Measurements from ENCODE around the gene MUC21. TPM values are rescaled to one million over a fixed set of nuclear protein-coding genes. Genes with fewer than 3 reads are reported as not detected.
"Not testable (repeated sequence)": the region's sequence is repeated elsewhere in the genome, so short reads cannot be mapped to it uniquely, and the experiment has no call there.

Gene MUC21
- total RNA-seq, 1 experiment from 2014 or later, result not detected

DNA sequence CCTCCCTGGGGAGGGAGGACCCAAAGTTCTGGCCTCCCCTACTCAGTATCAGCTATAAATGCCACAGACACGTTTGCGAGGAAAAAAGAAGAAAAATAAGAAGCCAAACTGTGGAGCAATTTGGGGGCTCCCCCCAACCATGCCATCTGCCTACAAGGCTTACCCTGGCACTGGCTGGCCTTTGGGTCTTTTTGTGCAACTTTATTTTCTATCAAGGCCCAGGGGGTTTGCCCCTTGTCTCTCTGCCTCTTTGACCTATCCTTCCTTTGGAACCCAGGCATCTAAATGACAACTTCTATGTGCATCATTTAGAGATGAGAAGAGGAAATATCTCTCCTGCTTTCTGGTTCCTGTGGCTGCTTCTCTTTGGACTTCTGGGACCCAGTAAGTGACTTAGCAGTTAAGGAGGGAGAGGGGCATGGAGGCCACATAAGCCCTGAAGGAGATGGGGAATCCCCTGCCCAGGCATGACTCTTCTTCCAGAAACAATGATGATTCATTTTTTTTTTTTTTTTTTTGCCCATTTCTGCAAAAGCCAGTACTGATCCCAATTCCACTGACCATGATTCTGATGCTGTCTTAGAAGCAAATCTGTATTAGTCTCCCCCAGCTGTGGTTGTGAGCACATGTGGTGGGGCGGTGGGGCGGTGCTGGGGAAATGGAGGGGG, 27.0 kb downstream of the MUC21 start, which contains the start of gene MUC22:
Gene MUC22, plus strand, starts transcription at position 82 of the 668 bp plus-strand sequence. Its CDS starts 233 bp downstream, at position 315.
- POLR2A ChIA-PET, result no interaction called here
- no TSS peak for BruUV-seq (replicated peaks)
- intact Hi-C loops (cut with micrococcal nuclease; ENCODE audit: unreplicated experiment), result no loop called here

DNA sequence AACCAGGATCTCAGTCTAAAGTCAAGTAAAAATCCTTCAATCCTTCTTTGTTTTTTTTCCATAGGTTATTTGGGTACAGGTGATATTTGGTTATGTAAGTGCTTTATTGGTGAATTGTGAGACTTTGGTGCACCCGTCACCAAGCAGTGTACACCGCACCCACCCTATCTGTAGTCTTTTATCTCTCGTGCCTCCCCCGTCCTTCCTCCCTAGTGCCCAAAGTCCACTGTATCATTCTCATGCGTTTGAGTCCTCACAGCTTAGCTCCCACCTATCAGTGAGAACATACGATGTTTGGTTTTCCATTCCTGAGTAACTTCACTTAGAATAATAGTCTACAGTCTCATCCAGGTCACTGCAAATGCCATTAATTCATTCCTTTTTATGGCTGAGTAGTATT, 27.6 kb downstream of the MUC21 start:
- Mint-ChIP-seq H3K9me3 (ENCODE audit: unreplicated experiment) (peaks cover 22% of the 10 kb centered on the region), H3K4me3 (ENCODE audit: unreplicated experiment) (no peak overlapping the region), H3K4me1 (ENCODE audit: low read depth, unreplicated experiment) (peaks cover 19% of the 10 kb centered on the region), H3K27me3 (ENCODE audit: insufficient read depth, unreplicated experiment) (no peaks in the 10 kb centered on the region), H3K36me3 (ENCODE audit: insufficient read depth, unreplicated experiment) (no peaks in the 10 kb centered on the region), H3K27ac (ENCODE audit: unreplicated experiment) (no peak overlapping the region)
- Histone ChIP-seq H3K4me1 (peaks cover 12% of the 10 kb centered on the region), H3K4me3 (ENCODE audit: low read depth, low read length) (no peak overlapping the region), H3K36me3 (ENCODE audit: control insufficient read depth, insufficient read depth, low read length) (no peaks in the 10 kb centered on the region), H3K9me3 (no peaks in the 10 kb centered on the region; the same call in 1 of the 2 replicates), H3K27me3 (replicated peaks; ENCODE audit: control insufficient read depth, insufficient read depth, low read length) (no peaks in the 10 kb centered on the region)
- CTCF ChIA-PET, result no interaction called here
- no TSS peak for BruUV-seq (replicated peaks)
- no peak for DNase-seq
- intact Hi-C loops (cut with micrococcal nuclease; ENCODE audit: unreplicated experiment), result no loop called here
- POLR2A ChIA-PET, result no interaction called here
- TF ChIP-seq, protein P1, sequence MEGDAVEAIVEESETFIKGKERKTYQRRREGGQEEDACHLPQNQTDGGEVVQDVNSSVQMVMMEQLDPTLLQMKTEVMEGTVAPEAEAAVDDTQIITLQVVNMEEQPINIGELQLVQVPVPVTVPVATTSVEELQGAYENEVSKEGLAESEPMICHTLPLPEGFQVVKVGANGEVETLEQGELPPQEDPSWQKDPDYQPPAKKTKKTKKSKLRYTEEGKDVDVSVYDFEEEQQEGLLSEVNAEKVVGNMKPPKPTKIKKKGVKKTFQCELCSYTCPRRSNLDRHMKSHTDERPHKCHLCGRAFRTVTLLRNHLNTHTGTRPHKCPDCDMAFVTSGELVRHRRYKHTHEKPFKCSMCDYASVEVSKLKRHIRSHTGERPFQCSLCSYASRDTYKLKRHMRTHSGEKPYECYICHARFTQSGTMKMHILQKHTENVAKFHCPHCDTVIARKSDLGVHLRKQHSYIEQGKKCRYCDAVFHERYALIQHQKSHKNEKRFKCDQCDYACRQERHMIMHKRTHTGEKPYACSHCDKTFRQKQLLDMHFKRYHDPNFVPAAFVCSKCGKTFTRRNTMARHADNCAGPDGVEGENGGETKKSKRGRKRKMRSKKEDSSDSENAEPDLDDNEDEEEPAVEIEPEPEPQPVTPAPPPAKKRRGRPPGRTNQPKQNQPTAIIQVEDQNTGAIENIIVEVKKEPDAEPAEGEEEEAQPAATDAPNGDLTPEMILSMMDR (IDR thresholded peaks at IDR 0.05; ENCODE audit: insufficient read depth in 1 of 2, low read depth in 1 of 2, low read length in 1 of 2, severe bottlenecking in 1 of 2, unreplicated experiment in 1 of 2), result no peak

More for the DNA sequence above, 27.0 kb downstream of the MUC21 start, which contains the start of gene MUC22:
- Mint-ChIP-seq H3K9me3 (ENCODE audit: unreplicated experiment) (peaks cover 15% of the 10 kb centered on the region), H3K27me3 (ENCODE audit: insufficient read depth, unreplicated experiment) (no peaks in the 10 kb centered on the region), H3K27ac (ENCODE audit: unreplicated experiment) (no peak within 1 kb of the TSS), H3K36me3 (ENCODE audit: insufficient read depth, unreplicated experiment) (no peaks in the 10 kb centered on the region), H3K4me3 (ENCODE audit: unreplicated experiment) (no peak within 1 kb of the TSS), H3K4me1 (ENCODE audit: low read depth, unreplicated experiment) (peaks cover 19% of the 10 kb centered on the region)
- no peaks in the 10 kb centered on the region for H3K27me3 ChIP-seq (replicated peaks; ENCODE audit: control insufficient read depth, insufficient read depth, low read length)
- TF ChIP-seq, protein P1 (IDR thresholded peaks at IDR 0.05; ENCODE audit: insufficient read depth in 1 of 2, low read depth in 1 of 2, low read length in 1 of 2, severe bottlenecking in 1 of 2, unreplicated experiment in 1 of 2), result no peak
- H3K4me3 ChIP-seq (ENCODE audit: low read depth, low read length), result no peak within 1 kb of the TSS
- DNase-seq, result no peak
- CTCF ChIA-PET, result no interaction called here
- H3K4me1 ChIP-seq, result peaks cover 12% of the 10 kb centered on the region
- no peaks in the 10 kb centered on the region for H3K36me3 ChIP-seq (ENCODE audit: control insufficient read depth, insufficient read depth, low read length)
- H3K9me3 ChIP-seq, result no peaks in the 10 kb centered on the region; the same call in 1 of the 2 replicates

DNA sequence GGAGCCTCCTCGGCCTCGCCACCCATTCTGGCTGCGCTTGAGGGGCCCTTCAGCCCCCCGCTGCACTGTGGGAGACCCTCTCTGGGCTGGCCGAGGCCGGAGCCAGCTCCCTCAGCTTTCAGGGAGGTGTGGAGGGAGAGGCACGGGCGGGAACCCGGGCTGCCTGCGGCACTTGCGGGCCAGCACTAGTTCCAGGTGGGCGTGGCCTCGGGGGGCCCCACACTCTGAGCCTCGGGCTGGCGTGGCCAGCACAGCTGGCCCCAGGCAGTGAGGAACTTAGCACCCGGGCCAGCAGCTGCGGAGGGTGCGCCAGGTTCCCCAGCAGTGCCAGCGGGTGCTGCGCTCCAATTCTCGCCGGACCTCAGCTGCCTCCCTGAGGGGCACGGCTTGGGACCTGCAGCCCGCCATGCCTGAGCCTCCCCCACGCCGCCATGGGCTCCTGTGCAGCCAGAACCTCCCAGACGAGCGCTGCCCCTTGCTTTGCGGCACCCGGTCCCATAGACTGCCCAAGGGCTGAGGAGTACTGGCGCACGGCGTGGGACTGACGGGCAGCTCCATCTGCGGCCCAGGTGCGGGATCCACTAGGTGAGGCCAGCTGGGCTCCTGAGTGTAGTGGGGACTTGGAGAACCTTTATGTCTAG, 33.3 kb downstream of the MUC21 start:
- Mint-ChIP-seq H3K27me3 (ENCODE audit: insufficient read depth, unreplicated experiment) (no peaks in the 10 kb centered on the region), H3K9me3 (ENCODE audit: unreplicated experiment) (peaks cover 23% of the 10 kb centered on the region), H3K36me3 (ENCODE audit: insufficient read depth, unreplicated experiment) (no peaks in the 10 kb centered on the region), H3K4me1 (ENCODE audit: low read depth, unreplicated experiment) (no peaks in the 10 kb centered on the region), H3K4me3 (ENCODE audit: unreplicated experiment) (no peak overlapping the region), H3K27ac (ENCODE audit: unreplicated experiment) (no peak overlapping the region)
- TF ChIP-seq, protein P1 (IDR thresholded peaks at IDR 0.05; ENCODE audit: insufficient read depth in 1 of 2, low read depth in 1 of 2, low read length in 1 of 2, severe bottlenecking in 1 of 2, unreplicated experiment in 1 of 2), result no peak
- ChIA-PET POLR2A (no interaction called here), CTCF (no interaction called here)
- Histone ChIP-seq H3K4me3 (ENCODE audit: low read depth, low read length) (no peak overlapping the region), H3K27me3 (replicated peaks; ENCODE audit: control insufficient read depth, insufficient read depth, low read length) (no peaks in the 10 kb centered on the region), H3K4me1 (no peaks in the 10 kb centered on the region), H3K9me3 (no peaks in the 10 kb centered on the region; the same call in 1 of the 2 replicates), H3K36me3 (ENCODE audit: control insufficient read depth, insufficient read depth, low read length) (no peaks in the 10 kb centered on the region)
- no peak for DNase-seq
- no TSS peak for BruUV-seq (replicated peaks)
- intact Hi-C loops (cut with micrococcal nuclease; ENCODE audit: unreplicated experiment), result no loop called here

DNA sequence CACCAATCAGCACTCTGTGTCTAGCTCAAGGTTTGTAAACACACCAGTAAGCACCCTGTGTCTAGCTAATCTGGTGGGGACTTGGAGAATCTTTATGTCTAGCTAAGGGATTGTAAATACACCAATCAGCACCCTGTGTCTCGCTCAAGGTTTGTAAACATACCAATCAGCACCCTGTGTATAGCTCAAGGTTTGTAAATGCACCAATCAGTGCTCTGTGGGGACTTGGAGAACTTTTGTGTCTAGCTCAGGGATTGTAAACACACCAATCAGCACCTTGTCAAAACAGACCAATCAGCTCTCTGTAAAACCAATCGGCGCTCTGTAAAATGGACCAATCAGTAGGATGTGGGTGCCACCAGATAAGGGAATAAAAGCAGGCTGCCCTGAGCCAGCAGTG, 33.9 kb downstream of the MUC21 start:
- H3K9me3 ChIP-seq; H3K27me3 ChIP-seq (replicated peaks; ENCODE audit: control insufficient read depth, insufficient read depth, low read length); intact Hi-C loops (cut with micrococcal nuclease; ENCODE audit: unreplicated experiment); H3K4me1 ChIP-seq; H3K4me1 Mint-ChIP-seq (ENCODE audit: low read depth, unreplicated experiment); H3K36me3 ChIP-seq (ENCODE audit: control insufficient read depth, insufficient read depth, low read length); H3K4me3 ChIP-seq (ENCODE audit: low read depth, low read length); POLR2A ChIA-PET; CTCF ChIA-PET; H3K27me3 Mint-ChIP-seq (ENCODE audit: insufficient read depth, unreplicated experiment); H3K36me3 Mint-ChIP-seq (ENCODE audit: insufficient read depth, unreplicated experiment); DNase-seq; H3K27ac Mint-ChIP-seq (ENCODE audit: unreplicated experiment); H3K4me3 Mint-ChIP-seq (ENCODE audit: unreplicated experiment); BruUV-seq (replicated peaks): not testable (repeated sequence)
- peaks cover 24% of the 10 kb centered on the region for H3K9me3 Mint-ChIP-seq (ENCODE audit: unreplicated experiment)

Data from Caco-2 (cell line).